Transverse colon (tissue), 4 donors: ENCODE measurements around the gene CYP2E1. TPM values are rescaled to one million over a fixed set of nuclear protein-coding genes. Genes with fewer than 3 reads are reported as not detected.

Source experiments
- total RNA-seq, 4 donors: library from RNA; depleted of rRNA; stranded (reverse); fragments of >200 nt; gene quantifications; one replicate each; pipeline ENCODE4 v1.1.0, GENCODE V29; 2016

CYP2E1 gene
- total RNA-seq, 4 donors from 2014 or later: 0.64 to 3.4 (median 0.96) TPM; not detected in 1

Other genes starting within 250 kb of the CYP2E1 start
- 10 to 100 TPM; 37.5 to 68.3 (median 47.6) TPM for gene TUBGCP2, start 218.5 kb upstream of the CYP2E1 start, total RNA-seq
- 100 to 1,000 TPM in 1 of 4 donors, 10 to 100 TPM in 3; 21.8 to 104 (median 27.2) TPM for gene ZNF511, start 218.4 kb upstream of the CYP2E1 start, total RNA-seq
- gene CALY, start 190.5 kb upstream of the CYP2E1 start, total RNA-seq: 1 to 10 TPM in 1 of 4 donors, under 1 TPM in 1, not detected in 2; 0.82 to 1.3 TPM
- gene PRAP1, start 180.0 kb upstream of the CYP2E1 start, total RNA-seq: 100 to 1,000 TPM in 3 of 4 donors, 1 to 10 TPM in 1; 3.8 to 990 (median 495) TPM
- gene FUOM, start 169.3 kb upstream of the CYP2E1 start, total RNA-seq: 10 to 100 TPM in 3 of 4 donors, 1 to 10 TPM in 1; 1.2 to 43.3 (median 28.8) TPM
- 100 to 1,000 TPM in 3 of 4 donors, 10 to 100 TPM in 1; 48.3 to 165 (median 120) TPM for gene ECHS1, start 154.0 kb upstream of the CYP2E1 start, total RNA-seq
- 10 to 100 TPM; 11.3 to 32.4 (median 17.1) TPM for gene PAOX, start 148.1 kb upstream of the CYP2E1 start, total RNA-seq
- 100 to 1,000 TPM in 1 of 4 donors, 10 to 100 TPM in 3; 26.5 to 139 (median 47.0) TPM for gene MTG1, start 133.2 kb upstream of the CYP2E1 start, total RNA-seq
- not detected for gene SPRN, start 102.7 kb upstream of the CYP2E1 start, total RNA-seq
- gene SCART1, start 73.4 kb upstream of the CYP2E1 start, total RNA-seq: 1 to 10 TPM; 1.6 to 6.5 (median 3.1) TPM
- gene SYCE1, start 38.2 kb downstream of the CYP2E1 start, total RNA-seq: 1 to 10 TPM in 1 of 4 donors, not detected in 3; 2.3 TPM
- not detected for gene FRG2B, start 99.4 kb downstream of the CYP2E1 start, total RNA-seq